ENCODE results near the gene CAMK4.

The CAMK4 gene

GRCh38 chr5:111223787-111224560 lies at the start of gene CAMK4:
Gene CAMK4 (plus strand): TSS chr5:111224384. CDS start chr5:111224484, 100 bp downstream.
- Mint-ChIP-seq H3K4me3 (peak within 1 kb of the TSS; percentile 100), H3K4me1 (ENCODE audit: low read depth) (peaks cover 49% of the 10 kb centered on the region), H3K36me3 (peaks cover 11% of the 10 kb centered on the region), H3K9me3 (ENCODE audit: low read depth) (no peaks in the 10 kb centered on the region), H3K27me3 (no peaks in the 10 kb centered on the region), H3K27ac (peak within 1 kb of the TSS; percentile 99)

- H3K36me3 Mint-ChIP-seq: no peaks in the 10 kb centered on the region
- no peaks in the 10 kb centered on the region for H3K4me1 Mint-ChIP-seq (ENCODE audit: low read depth)
These were observed 41.1 kb upstream of the CAMK4 start for GRCh38 chr5:111183064-111183463.

GRCh38 chr5:111187079-111187478 lies 37.1 kb upstream of the CAMK4 start:
- Mint-ChIP-seq H3K4me1 (ENCODE audit: low read depth) (no peaks in the 10 kb centered on the region), H3K36me3 (no peaks in the 10 kb centered on the region), H3K27me3 (no peaks in the 10 kb centered on the region), H3K4me3 (no peak overlapping the region), H3K27ac (no peak overlapping the region), H3K9me3 (ENCODE audit: low read depth) (no peaks in the 10 kb centered on the region)

More at GRCh38 chr5:111183064-111183463, 41.1 kb upstream of the CAMK4 start:
- no peaks in the 10 kb centered on the region for H3K9me3 Mint-ChIP-seq (ENCODE audit: low read depth)
- no peaks in the 10 kb centered on the region for H3K27me3 Mint-ChIP-seq
- no peak overlapping the region for H3K27ac Mint-ChIP-seq
- no peak overlapping the region for H3K4me3 Mint-ChIP-seq

- Mint-ChIP-seq H3K27ac (no peak overlapping the region), H3K9me3 (ENCODE audit: low read depth) (no peaks in the 10 kb centered on the region), H3K4me1 (ENCODE audit: low read depth) (no peaks in the 10 kb centered on the region), H3K36me3 (peaks cover 2% of the 10 kb centered on the region), H3K27me3 (peaks cover 1% of the 10 kb centered on the region), H3K4me3 (no peak overlapping the region)
These were observed 30.1 kb upstream of the CAMK4 start for GRCh38 chr5:111194053-111194452.

- Mint-ChIP-seq H3K27ac (no peak overlapping the region), H3K9me3 (ENCODE audit: low read depth) (no peaks in the 10 kb centered on the region), H3K4me1 (ENCODE audit: low read depth) (peaks cover 3% of the 10 kb centered on the region), H3K4me3 (no peak overlapping the region), H3K27me3 (peaks cover 1% of the 10 kb centered on the region), H3K36me3 (peaks cover 2% of the 10 kb centered on the region)
These were observed 29.3 kb upstream of the CAMK4 start for GRCh38 chr5:111194925-111195324.

GRCh38 chr5:111197523-111197922 lies 26.7 kb upstream of the CAMK4 start:
- Mint-ChIP-seq H3K36me3 (peaks cover under 1% of the 10 kb centered on the region), H3K4me3 (no peak overlapping the region), H3K4me1 (ENCODE audit: low read depth) (peaks cover 10% of the 10 kb centered on the region), H3K9me3 (ENCODE audit: low read depth) (no peaks in the 10 kb centered on the region), H3K27me3 (peaks cover 1% of the 10 kb centered on the region), H3K27ac (no peak overlapping the region)

GRCh38 chr5:111198281-111198966 lies 25.8 kb upstream of the CAMK4 start:
- no peaks in the 10 kb centered on the region for H3K36me3 Mint-ChIP-seq
- H3K4me3 Mint-ChIP-seq: no peak overlapping the region
- peaks cover 10% of the 10 kb centered on the region for H3K4me1 Mint-ChIP-seq (ENCODE audit: low read depth)
- H3K27ac Mint-ChIP-seq: no peak overlapping the region
- H3K9me3 Mint-ChIP-seq (ENCODE audit: low read depth): no peaks in the 10 kb centered on the region
- H3K27me3 Mint-ChIP-seq: peaks cover 1% of the 10 kb centered on the region

- Mint-ChIP-seq H3K36me3 (no peaks in the 10 kb centered on the region), H3K27me3 (no peaks in the 10 kb centered on the region), H3K4me3 (no peak overlapping the region), H3K9me3 (ENCODE audit: low read depth) (no peaks in the 10 kb centered on the region), H3K4me1 (ENCODE audit: low read depth) (peaks cover 15% of the 10 kb centered on the region), H3K27ac (no peak overlapping the region)
These were observed 23.4 kb upstream of the CAMK4 start for GRCh38 chr5:111200828-111201227.

- H3K36me3 Mint-ChIP-seq: no peaks in the 10 kb centered on the region
- H3K9me3 Mint-ChIP-seq (ENCODE audit: low read depth): no peaks in the 10 kb centered on the region
- no peak overlapping the region for H3K27ac Mint-ChIP-seq
- peaks cover 15% of the 10 kb centered on the region for H3K4me1 Mint-ChIP-seq (ENCODE audit: low read depth)
- no peaks in the 10 kb centered on the region for H3K27me3 Mint-ChIP-seq
- no peak overlapping the region for H3K4me3 Mint-ChIP-seq
These were observed 22.5 kb upstream of the CAMK4 start for GRCh38 chr5:111201705-111202104.

GRCh38 chr5:111211341-111211740 lies 12.8 kb upstream of the CAMK4 start:
- Mint-ChIP-seq H3K9me3 (ENCODE audit: low read depth) (no peaks in the 10 kb centered on the region), H3K27me3 (no peaks in the 10 kb centered on the region), H3K27ac (peak overlapping the region; percentile 36), H3K36me3 (no peaks in the 10 kb centered on the region), H3K4me1 (ENCODE audit: low read depth) (peaks cover 34% of the 10 kb centered on the region), H3K4me3 (peak overlapping the region; percentile 60)

- Mint-ChIP-seq H3K27ac (peak overlapping the region; percentile 36), H3K27me3 (no peaks in the 10 kb centered on the region), H3K4me1 (ENCODE audit: low read depth) (peaks cover 34% of the 10 kb centered on the region), H3K36me3 (no peaks in the 10 kb centered on the region), H3K4me3 (peak overlapping the region; percentile 4), H3K9me3 (ENCODE audit: low read depth) (no peaks in the 10 kb centered on the region)
These were observed 10.0 kb upstream of the CAMK4 start for GRCh38 chr5:111214052-111214742.

GRCh38 chr5:111215971-111216370 lies 8.2 kb upstream of the CAMK4 start:
- Mint-ChIP-seq H3K4me1 (ENCODE audit: low read depth) (peaks cover 30% of the 10 kb centered on the region), H3K36me3 (no peaks in the 10 kb centered on the region), H3K27ac (no peak overlapping the region), H3K27me3 (no peaks in the 10 kb centered on the region), H3K9me3 (ENCODE audit: low read depth) (no peaks in the 10 kb centered on the region), H3K4me3 (no peak overlapping the region)

GRCh38 chr5:111221139-111221538 lies 3.0 kb upstream of the CAMK4 start:
- Mint-ChIP-seq H3K27me3 (no peaks in the 10 kb centered on the region), H3K27ac (no peak overlapping the region), H3K36me3 (peaks cover 2% of the 10 kb centered on the region), H3K4me1 (ENCODE audit: low read depth) (peaks cover 25% of the 10 kb centered on the region), H3K9me3 (ENCODE audit: low read depth) (no peaks in the 10 kb centered on the region), H3K4me3 (no peak overlapping the region)

GRCh38 chr5:111223101-111223786 lies 940 bp upstream of the CAMK4 start:
- H3K27ac Mint-ChIP-seq: peak overlapping the region; percentile 94
- H3K36me3 Mint-ChIP-seq: peaks cover 11% of the 10 kb centered on the region
- H3K27me3 Mint-ChIP-seq: no peaks in the 10 kb centered on the region
- no peaks in the 10 kb centered on the region for H3K9me3 Mint-ChIP-seq (ENCODE audit: low read depth)
- peak overlapping the region; percentile 83 for H3K4me3 Mint-ChIP-seq
- H3K4me1 Mint-ChIP-seq (ENCODE audit: low read depth): peaks cover 44% of the 10 kb centered on the region

Data from activated naive CD8-positive, alpha-beta T cell (primary cell).